ENCODE measurements around the gene ZNF419. TPM values are rescaled to one million over a fixed set of nuclear protein-coding genes. Genes with fewer than 3 reads are reported as not detected.
"Not testable (repeated sequence)": the region's sequence is repeated elsewhere in the genome, so short reads cannot be mapped to it uniquely, and the experiment has no call there.

Gene ZNF419
- total RNA-seq, 1 experiment from 2014 or later, result 22.1 TPM

DNA sequence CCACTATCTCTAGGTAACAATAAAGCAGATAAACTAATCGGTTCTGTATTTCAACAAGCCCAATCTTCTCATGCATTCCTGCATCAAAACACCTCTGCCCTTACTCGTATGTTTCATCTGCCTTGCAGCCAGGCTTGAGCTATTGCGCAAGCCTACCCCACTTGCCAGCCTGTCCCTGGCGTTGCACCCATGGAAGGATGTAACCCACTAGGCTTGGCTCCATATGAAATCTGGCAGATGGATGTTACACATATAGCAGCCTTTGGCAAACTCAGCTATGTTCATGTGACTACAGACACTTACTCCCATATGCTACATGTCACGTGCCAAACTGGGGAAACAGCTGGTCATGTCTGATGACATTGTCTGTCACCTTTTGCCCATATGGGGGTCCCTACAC is 27.7 kb downstream of the ZNF419 start:
- no peak for DNase-seq (ENCODE audit: low read depth)
- in situ Hi-C loops (cut with HindIII; ENCODE audit: low pct_unique_long_range_greater_than_20kb, low sequenced_read_pairs), result no loop called here

DNA sequence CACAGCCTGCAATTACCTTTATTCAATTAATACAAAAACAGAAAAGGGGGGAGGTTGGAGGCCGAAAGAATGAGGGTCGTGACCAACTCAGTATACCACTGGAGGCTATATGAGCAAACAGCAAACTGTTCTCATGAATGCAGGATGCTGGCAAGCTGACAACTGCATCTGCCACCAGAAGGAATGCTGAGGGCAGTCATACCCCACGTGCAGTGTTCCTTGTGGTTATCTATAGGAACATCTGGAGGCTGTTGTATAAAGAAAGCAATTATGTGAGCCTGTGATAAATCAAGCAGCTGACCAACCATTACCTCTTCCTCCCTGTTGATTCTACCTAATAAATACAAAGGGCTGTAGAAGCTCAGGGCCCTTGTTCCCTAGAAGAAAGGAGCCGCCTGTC is 30.5 kb downstream of the ZNF419 start:
- in situ Hi-C loops (cut with HindIII; ENCODE audit: low pct_unique_long_range_greater_than_20kb, low sequenced_read_pairs); DNase-seq (ENCODE audit: low read depth): not testable (repeated sequence)

DNA sequence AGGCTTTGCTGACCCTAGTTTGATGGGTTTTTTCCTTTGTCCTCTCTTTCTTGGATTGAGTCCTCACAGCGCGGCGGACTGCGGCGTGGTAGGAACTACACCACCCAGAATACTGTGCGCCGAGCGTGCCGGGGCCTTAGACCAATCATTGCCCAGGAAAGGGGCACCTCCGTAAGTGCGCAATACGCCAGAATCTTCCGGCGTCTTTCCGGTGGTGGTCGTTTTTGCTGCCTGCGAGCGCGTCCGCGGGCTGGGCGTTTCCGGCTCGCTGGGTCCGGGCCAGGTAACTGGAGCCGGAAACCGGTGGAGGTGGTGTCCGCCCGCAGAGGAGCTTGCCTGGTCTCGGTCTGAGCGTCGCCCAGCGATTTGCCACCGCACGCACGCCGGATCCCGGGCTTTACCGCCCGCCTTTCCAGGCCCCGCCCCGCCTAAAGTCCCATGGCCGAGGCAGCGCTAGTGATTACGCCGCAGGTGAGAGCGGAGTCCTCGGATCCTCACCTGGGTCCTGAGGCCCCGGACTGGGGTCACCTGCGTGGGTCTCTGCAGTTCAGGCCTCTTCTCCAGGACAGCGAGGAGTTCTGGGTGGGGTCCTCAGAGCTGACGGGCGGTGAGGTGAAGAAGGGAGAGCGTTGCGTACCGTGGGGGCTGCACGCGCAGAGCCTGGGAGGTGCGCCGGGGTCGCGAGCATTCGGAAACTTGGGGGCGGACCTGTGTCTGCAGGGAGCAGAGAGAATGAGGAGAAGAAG is 39.8 kb downstream of the ZNF419 start, which contains the start of gene ZNF549:
Gene ZNF549, plus strand, starts transcription at position 221 of the 746 bp plus-strand sequence. Its CDS starts 218 bp downstream, at position 439.
- in situ Hi-C loops (cut with HindIII; ENCODE audit: low pct_unique_long_range_greater_than_20kb, low sequenced_read_pairs), result no loop called here
- DNase-seq (ENCODE audit: low read depth), result peak; percentile 85

DNA sequence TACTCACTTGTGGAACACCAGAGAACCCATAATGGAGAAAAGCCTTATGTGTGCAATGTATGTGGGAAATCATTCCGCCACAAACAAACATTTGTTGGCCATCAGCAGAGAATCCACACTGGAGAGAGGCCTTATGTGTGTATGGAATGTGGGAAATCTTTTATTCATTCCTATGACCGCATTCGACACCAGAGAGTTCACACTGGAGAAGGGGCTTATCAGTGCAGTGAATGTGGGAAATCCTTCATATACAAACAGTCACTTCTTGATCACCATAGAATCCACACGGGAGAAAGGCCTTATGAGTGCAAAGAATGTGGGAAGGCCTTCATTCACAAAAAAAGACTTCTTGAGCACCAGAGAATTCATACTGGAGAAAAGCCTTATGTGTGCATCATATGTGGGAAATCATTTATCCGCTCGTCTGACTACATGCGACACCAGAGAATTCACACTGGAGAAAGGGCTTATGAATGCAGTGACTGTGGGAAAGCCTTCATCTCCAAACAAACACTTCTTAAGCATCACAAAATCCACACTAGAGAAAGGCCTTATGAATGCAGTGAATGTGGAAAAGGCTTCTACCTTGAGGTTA is 50.5 kb downstream of the ZNF419 start:
- peak; percentile 22 for DNase-seq (ENCODE audit: low read depth)
- in situ Hi-C loops (cut with HindIII; ENCODE audit: low pct_unique_long_range_greater_than_20kb, low sequenced_read_pairs), result no loop called here

Other genes with a start within 250 kb of the ZNF419 start
- gene ZNF805, start 247.1 kb upstream of the ZNF419 start, total RNA-seq (2014; rRNA removed; shearing (Covaris generic); ENCODE audit: low replicate concordance), result 9.0 and 10.2 TPM in 2 replicates
- 28.9 and 34.3 TPM in 2 replicates for gene ZNF460, start 207.3 kb upstream of the ZNF419 start, total RNA-seq (2014; rRNA removed; shearing (Covaris generic); ENCODE audit: low replicate concordance)
- gene ZNF543, start 167.3 kb upstream of the ZNF419 start, total RNA-seq (2014; rRNA removed; shearing (Covaris generic); ENCODE audit: low replicate concordance), result 9.2 and 9.3 TPM in 2 replicates
- gene ZNF304, start 136.5 kb upstream of the ZNF419 start, total RNA-seq (2014; rRNA removed; shearing (Covaris generic); ENCODE audit: low replicate concordance), result 13.0 and 15.1 TPM in 2 replicates
- 31.4 and 34.3 TPM in 2 replicates for gene TRAPPC2B, start 124.2 kb upstream of the ZNF419 start, total RNA-seq (2014; rRNA removed; shearing (Covaris generic); ENCODE audit: low replicate concordance)
- 3.1 and 8.7 TPM in 2 replicates for gene ZNF547, start 124.2 kb upstream of the ZNF419 start, total RNA-seq (2014; rRNA removed; shearing (Covaris generic); ENCODE audit: low replicate concordance)
- 11.6 and 15.1 TPM in 2 replicates for gene ZNF548, start 97.9 kb upstream of the ZNF419 start, total RNA-seq (2014; rRNA removed; shearing (Covaris generic); ENCODE audit: low replicate concordance)
- 2.2 and 5.8 TPM in 2 replicates for gene ZNF17, start 76.6 kb upstream of the ZNF419 start, total RNA-seq (2014; rRNA removed; shearing (Covaris generic); ENCODE audit: low replicate concordance)
- 17.8 and 20.7 TPM in 2 replicates for gene ZNF749, start 52.4 kb upstream of the ZNF419 start, total RNA-seq (2014; rRNA removed; shearing (Covaris generic); ENCODE audit: low replicate concordance)
- gene VN1R1, start 30.6 kb upstream of the ZNF419 start, total RNA-seq (2014; rRNA removed; shearing (Covaris generic); ENCODE audit: low replicate concordance), result not detected in 2 replicates
- 13.1 and 14.0 TPM in 2 replicates for gene ZNF772, start 10.2 kb upstream of the ZNF419 start, total RNA-seq (2014; rRNA removed; shearing (Covaris generic); ENCODE audit: low replicate concordance)
- 10.6 and 12.5 TPM in 2 replicates for gene ZNF773, start 12.2 kb downstream of the ZNF419 start, total RNA-seq (2014; rRNA removed; shearing (Covaris generic); ENCODE audit: low replicate concordance)
- gene ZNF549, start 39.6 kb downstream of the ZNF419 start, total RNA-seq (2014; rRNA removed; shearing (Covaris generic); ENCODE audit: low replicate concordance), result 1.5 and 3.3 TPM in 2 replicates
- 5.5 and 14.9 TPM in 2 replicates for gene ZNF550, start 72.1 kb downstream of the ZNF419 start, total RNA-seq (2014; rRNA removed; shearing (Covaris generic); ENCODE audit: low replicate concordance)
- gene ZNF416, start 91.2 kb downstream of the ZNF419 start, total RNA-seq (2014; rRNA removed; shearing (Covaris generic); ENCODE audit: low replicate concordance), result 5.0 and 14.8 TPM in 2 replicates
- 4.3 and 6.9 TPM in 2 replicates for gene ZIK1, start 96.4 kb downstream of the ZNF419 start, total RNA-seq (2014; rRNA removed; shearing (Covaris generic); ENCODE audit: low replicate concordance)
- gene ZNF530, start 112.1 kb downstream of the ZNF419 start, total RNA-seq (2014; rRNA removed; shearing (Covaris generic); ENCODE audit: low replicate concordance), result 5.2 and 13.3 TPM in 2 replicates
- 9.4 and 17.0 TPM in 2 replicates for gene ZNF134, start 126.5 kb downstream of the ZNF419 start, total RNA-seq (2014; rRNA removed; shearing (Covaris generic); ENCODE audit: low replicate concordance)
- 4.1 and 8.3 TPM in 2 replicates for gene ZNF211, start 145.4 kb downstream of the ZNF419 start, total RNA-seq (2014; rRNA removed; shearing (Covaris generic); ENCODE audit: low replicate concordance)
- gene ZSCAN4, start 181.2 kb downstream of the ZNF419 start, total RNA-seq (2014; rRNA removed; shearing (Covaris generic); ENCODE audit: low replicate concordance), result not detected in 2 replicates
- 7.8 and 23.9 TPM in 2 replicates for gene ZNF551, start 194.2 kb downstream of the ZNF419 start, total RNA-seq (2014; rRNA removed; shearing (Covaris generic); ENCODE audit: low replicate concordance)
- gene ZNF154, start 221.5 kb downstream of the ZNF419 start, total RNA-seq (2014; rRNA removed; shearing (Covaris generic); ENCODE audit: low replicate concordance), result not detected in 2 replicates
- not detected in 2 replicates for gene ZNF671, start 239.9 kb downstream of the ZNF419 start, total RNA-seq (2014; rRNA removed; shearing (Covaris generic); ENCODE audit: low replicate concordance)